ENCODE measurements around the gene TNNI2.

DNA sequence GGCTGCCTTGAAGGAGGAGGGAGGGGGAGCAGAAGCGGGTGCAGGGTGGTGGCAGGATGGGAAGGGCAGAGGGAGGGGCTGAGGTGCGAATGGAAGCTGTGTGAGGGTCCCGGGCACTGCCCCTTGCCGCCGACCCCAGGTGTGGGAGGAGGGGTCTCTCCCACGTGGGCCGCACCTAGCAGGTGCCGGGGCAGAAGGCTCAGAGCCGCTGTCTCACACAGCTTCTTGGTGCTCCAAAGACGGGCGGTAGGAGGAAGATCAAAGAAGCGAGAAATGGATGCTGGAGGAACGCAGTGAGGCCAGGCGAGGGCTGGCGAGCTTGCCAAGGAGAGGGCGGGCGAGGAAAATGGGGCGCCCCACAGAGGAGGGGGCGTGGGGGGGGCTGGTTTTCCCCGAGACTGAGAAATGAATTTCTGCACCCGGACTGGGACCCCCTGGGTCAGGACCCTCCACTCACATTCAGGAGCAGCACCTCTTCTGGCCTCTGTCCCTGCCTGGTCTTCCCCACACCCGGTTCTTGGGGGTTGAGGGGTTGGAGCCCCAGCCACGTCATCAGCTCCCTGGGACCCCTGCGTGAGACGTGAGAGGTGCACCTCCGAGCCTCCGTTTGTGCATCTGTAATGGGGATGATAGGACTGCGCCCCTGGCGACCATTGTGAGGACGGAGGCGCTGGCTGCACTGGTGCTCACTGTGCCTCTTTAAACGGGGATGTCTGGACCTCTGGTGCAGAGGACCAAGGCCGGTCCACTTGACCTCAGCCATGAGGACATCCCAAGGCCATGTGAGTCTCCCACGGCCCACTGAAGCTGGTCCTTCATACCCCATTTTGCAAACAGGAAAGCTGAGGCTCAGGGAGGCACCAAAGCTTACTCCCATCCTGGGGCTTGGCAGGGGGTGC is 30.9 kb downstream of the TNNI2 start:
- no peak; the same call in 1 of the 2 replicates for TF ChIP-seq POLR2AphosphoS5 (IDR thresholded peaks at IDR 0.05; ENCODE audit: low read depth, low read length)
- TF ChIP-seq POLR2A (IDR thresholded peaks at IDR 0.05; ENCODE audit: low read depth, low read length): peak; percentile 7; the same call in 1 of the 2 replicates
- no peak for TF ChIP-seq PAX5 (IDR thresholded peaks at IDR 0.05; ENCODE audit: insufficient read depth, low read length, severe bottlenecking)

Data from GM12891 (cell line).